ENCODE data around the gene REXO1.

REXO1 gene

GRCh38 chr19:1849132-1849474, 820 bp upstream of the REXO1 start:
- no peaks in the 10 kb centered on the region for H3K36me3 ChIP-seq (replicated peaks; ENCODE audit: insufficient read depth, low read length)
- H3K4me3 ChIP-seq (ENCODE audit: low read length): peak overlapping the region; percentile 35; the same call in 1 of the 2 replicates
- no peak for DNase-seq
- H3K27ac ChIP-seq (ENCODE audit: low read length): peak overlapping the region; percentile 96; the same call in 1 of the 2 replicates
- H3K4me1 ChIP-seq (ENCODE audit: low read length): peaks cover 31% of the 10 kb centered on the region
- no peaks in the 10 kb centered on the region for H3K9me3 ChIP-seq (replicated peaks; ENCODE audit: insufficient read depth, low read length)
- TF ChIP-seq CTCF (IDR thresholded peaks at IDR 0.05; ENCODE audit: low read length) (no peak), EZH2 (optimal IDR thresholded peaks at IDR 0.05; ENCODE audit: low read depth, low read length) (no peak), EZH2phosphoT487 (IDR thresholded peaks at IDR 0.05; ENCODE audit: low read length) (no peak)
- H3K27me3 ChIP-seq (replicated peaks; ENCODE audit: insufficient read depth, low read length): no peaks in the 10 kb centered on the region
- H4K20me1 ChIP-seq (ENCODE audit: insufficient read depth, low read length): peaks cover 24% of the 10 kb centered on the region
- peaks cover 67% of the 10 kb centered on the region for H3K79me2 ChIP-seq (ENCODE audit: low read length)
- H3K9ac ChIP-seq (ENCODE audit: low read length): peak overlapping the region; percentile 99; the same call in 1 of the 2 replicates
- H2AFZ ChIP-seq (ENCODE audit: low read length): peak overlapping the region; percentile 64
- peaks cover 10% of the 10 kb centered on the region for H3F3A ChIP-seq (ENCODE audit: insufficient read depth, low read length)
- no peaks in the 10 kb centered on the region for H3K9me2 ChIP-seq (replicated peaks; ENCODE audit: insufficient read depth, low read length)
- peak overlapping the region; percentile 37; the same call in 1 of the 2 replicates for H3K4me2 ChIP-seq (ENCODE audit: low read depth, low read length)

- Histone ChIP-seq H3F3A (ENCODE audit: insufficient read depth, low read length) (peaks cover 10% of the 10 kb centered on the region), H3K9me2 (replicated peaks; ENCODE audit: insufficient read depth, low read length) (no peaks in the 10 kb centered on the region), H4K20me1 (ENCODE audit: insufficient read depth, low read length) (peaks cover 32% of the 10 kb centered on the region), H3K9me3 (replicated peaks; ENCODE audit: insufficient read depth, low read length) (no peaks in the 10 kb centered on the region), H3K9ac (ENCODE audit: low read length) (peak overlapping the region; percentile 99), H3K36me3 (replicated peaks; ENCODE audit: insufficient read depth, low read length) (no peaks in the 10 kb centered on the region), H3K4me3 (ENCODE audit: low read length) (peak overlapping the region; percentile 90), H3K79me2 (ENCODE audit: low read length) (peaks cover 67% of the 10 kb centered on the region), H3K4me2 (ENCODE audit: low read depth, low read length) (peak overlapping the region; percentile 99), H3K27ac (ENCODE audit: low read length) (peak overlapping the region; percentile 33; the same call in 1 of the 2 replicates), H3K4me1 (ENCODE audit: low read length) (peaks cover 20% of the 10 kb centered on the region), H3K27me3 (replicated peaks; ENCODE audit: insufficient read depth, low read length) (no peaks in the 10 kb centered on the region), H2AFZ (ENCODE audit: low read length) (no peak overlapping the region)
- TF ChIP-seq EZH2phosphoT487 (IDR thresholded peaks at IDR 0.05; ENCODE audit: low read length) (no peak), CTCF (IDR thresholded peaks at IDR 0.05; ENCODE audit: low read length) (no peak), EZH2 (optimal IDR thresholded peaks at IDR 0.05; ENCODE audit: low read depth, low read length) (no peak)
- DNase-seq: no peak
These were observed 442 bp downstream of the REXO1 start for GRCh38 chr19:1847684-1848398.

GRCh38 chr19:1847348-1847683, 967 bp downstream of the REXO1 start:
- no peaks in the 10 kb centered on the region for H3K27me3 ChIP-seq (replicated peaks; ENCODE audit: insufficient read depth, low read length)
- H3K4me3 ChIP-seq (ENCODE audit: low read length): peak overlapping the region; percentile 90
- no peak for TF ChIP-seq EZH2phosphoT487 (IDR thresholded peaks at IDR 0.05; ENCODE audit: low read length)
- no peak for TF ChIP-seq CTCF (IDR thresholded peaks at IDR 0.05; ENCODE audit: low read length)
- TF ChIP-seq EZH2 (optimal IDR thresholded peaks at IDR 0.05; ENCODE audit: low read depth, low read length): no peak
- H3F3A ChIP-seq (ENCODE audit: insufficient read depth, low read length): peaks cover 10% of the 10 kb centered on the region
- peak overlapping the region; percentile 99 for H3K4me2 ChIP-seq (ENCODE audit: low read depth, low read length)
- H3K9ac ChIP-seq (ENCODE audit: low read length): peak overlapping the region; percentile 99
- peaks cover 67% of the 10 kb centered on the region for H3K79me2 ChIP-seq (ENCODE audit: low read length)
- H3K4me1 ChIP-seq (ENCODE audit: low read length): peaks cover 18% of the 10 kb centered on the region
- H3K27ac ChIP-seq (ENCODE audit: low read length): peak overlapping the region; percentile 33; the same call in 1 of the 2 replicates
- H2AFZ ChIP-seq (ENCODE audit: low read length): no peak overlapping the region
- no peaks in the 10 kb centered on the region for H3K36me3 ChIP-seq (replicated peaks; ENCODE audit: insufficient read depth, low read length)
- H3K9me2 ChIP-seq (replicated peaks; ENCODE audit: insufficient read depth, low read length): no peaks in the 10 kb centered on the region
- peaks cover 34% of the 10 kb centered on the region for H4K20me1 ChIP-seq (ENCODE audit: insufficient read depth, low read length)
- H3K9me3 ChIP-seq (replicated peaks; ENCODE audit: insufficient read depth, low read length): no peaks in the 10 kb centered on the region
- DNase-seq: no peak

Measured in MM.1S (cell line).